Epithelial cell of esophagus (primary cell): ENCODE results near the gene SLC26A2.

Source experiments
- DNase-seq: peaks from one replicate; pipeline ENCODE4 v3.0.0; 2010; ENCODE audit warnings: low read depth
- H3K4me3 ChIP-seq: 2 replicates; pipeline ENCODE4 v1.5.1; 2011; ENCODE audit warnings: mild to moderate bottlenecking, low read length, control low read depth
- TF ChIP-seq, protein P1 (sequence below): IDR thresholded peaks from 2 replicates; pipeline ENCODE4 v1.5.1; 2011; ENCODE audit warnings: low read depth, mild to moderate bottlenecking, low read length, control low read depth, inconsistent platforms; ENCODE audit not compliant: insufficient read depth; ENCODE audit errors: missing control alignments

Gene SLC26A2

GRCh38 chr5:149931992-149932436, 28.5 kb upstream of the SLC26A2 start:
- TF ChIP-seq, protein P1, sequence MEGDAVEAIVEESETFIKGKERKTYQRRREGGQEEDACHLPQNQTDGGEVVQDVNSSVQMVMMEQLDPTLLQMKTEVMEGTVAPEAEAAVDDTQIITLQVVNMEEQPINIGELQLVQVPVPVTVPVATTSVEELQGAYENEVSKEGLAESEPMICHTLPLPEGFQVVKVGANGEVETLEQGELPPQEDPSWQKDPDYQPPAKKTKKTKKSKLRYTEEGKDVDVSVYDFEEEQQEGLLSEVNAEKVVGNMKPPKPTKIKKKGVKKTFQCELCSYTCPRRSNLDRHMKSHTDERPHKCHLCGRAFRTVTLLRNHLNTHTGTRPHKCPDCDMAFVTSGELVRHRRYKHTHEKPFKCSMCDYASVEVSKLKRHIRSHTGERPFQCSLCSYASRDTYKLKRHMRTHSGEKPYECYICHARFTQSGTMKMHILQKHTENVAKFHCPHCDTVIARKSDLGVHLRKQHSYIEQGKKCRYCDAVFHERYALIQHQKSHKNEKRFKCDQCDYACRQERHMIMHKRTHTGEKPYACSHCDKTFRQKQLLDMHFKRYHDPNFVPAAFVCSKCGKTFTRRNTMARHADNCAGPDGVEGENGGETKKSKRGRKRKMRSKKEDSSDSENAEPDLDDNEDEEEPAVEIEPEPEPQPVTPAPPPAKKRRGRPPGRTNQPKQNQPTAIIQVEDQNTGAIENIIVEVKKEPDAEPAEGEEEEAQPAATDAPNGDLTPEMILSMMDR = no peak
- no peak for DNase-seq
- no peak overlapping the region for H3K4me3 ChIP-seq

DNA sequence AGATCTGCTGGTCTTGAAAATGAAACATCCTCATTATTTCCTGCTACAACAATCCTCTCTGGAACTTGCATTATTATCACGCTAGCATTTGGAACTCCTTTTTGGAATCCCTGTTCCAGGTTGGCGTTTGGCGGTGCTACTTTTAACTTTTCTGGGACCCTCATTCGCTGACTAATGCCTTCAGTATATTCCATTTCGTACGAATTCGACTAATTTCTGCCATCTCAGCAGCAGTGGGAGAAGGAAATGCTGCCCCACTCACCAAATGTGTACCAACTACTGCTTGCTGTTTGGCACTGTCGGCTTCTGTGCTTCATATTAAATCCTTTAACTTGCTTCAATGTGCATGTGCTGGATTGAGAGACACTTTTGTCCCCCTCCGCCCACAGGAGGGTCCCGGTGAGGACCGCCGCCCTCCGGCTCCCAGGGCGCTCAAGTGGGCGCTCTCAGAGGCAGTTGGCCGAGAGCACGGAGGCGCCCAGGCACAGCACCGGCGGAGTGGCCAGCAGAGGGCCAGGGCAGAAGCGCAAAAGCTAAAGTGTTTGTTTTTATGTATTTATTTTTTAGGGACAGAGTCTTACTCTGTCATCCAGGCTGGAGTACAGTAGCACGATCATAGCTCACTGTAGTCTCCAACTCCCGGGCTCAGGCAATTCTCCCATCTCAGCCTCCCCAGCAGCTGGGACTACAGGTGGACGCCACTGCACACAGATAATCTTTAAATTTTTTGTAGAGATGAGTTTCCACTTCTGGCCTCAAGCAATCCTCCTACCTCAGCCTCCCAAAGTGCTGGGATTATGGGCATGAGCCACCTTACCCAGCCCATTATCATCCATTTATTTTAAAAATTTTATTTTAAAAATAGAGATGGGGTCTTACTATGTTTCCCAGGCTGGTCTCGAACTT, 27.9 kb upstream of the SLC26A2 start:
- TF ChIP-seq, protein P1 = no peak
- DNase-seq = no peak
- no peak overlapping the region for H3K4me3 ChIP-seq

GRCh38 chr5:149935431-149935901, 25.1 kb upstream of the SLC26A2 start:
- TF ChIP-seq, protein P1 = no peak
- no peak overlapping the region for H3K4me3 ChIP-seq
- peak; percentile 63 for DNase-seq

DNA sequence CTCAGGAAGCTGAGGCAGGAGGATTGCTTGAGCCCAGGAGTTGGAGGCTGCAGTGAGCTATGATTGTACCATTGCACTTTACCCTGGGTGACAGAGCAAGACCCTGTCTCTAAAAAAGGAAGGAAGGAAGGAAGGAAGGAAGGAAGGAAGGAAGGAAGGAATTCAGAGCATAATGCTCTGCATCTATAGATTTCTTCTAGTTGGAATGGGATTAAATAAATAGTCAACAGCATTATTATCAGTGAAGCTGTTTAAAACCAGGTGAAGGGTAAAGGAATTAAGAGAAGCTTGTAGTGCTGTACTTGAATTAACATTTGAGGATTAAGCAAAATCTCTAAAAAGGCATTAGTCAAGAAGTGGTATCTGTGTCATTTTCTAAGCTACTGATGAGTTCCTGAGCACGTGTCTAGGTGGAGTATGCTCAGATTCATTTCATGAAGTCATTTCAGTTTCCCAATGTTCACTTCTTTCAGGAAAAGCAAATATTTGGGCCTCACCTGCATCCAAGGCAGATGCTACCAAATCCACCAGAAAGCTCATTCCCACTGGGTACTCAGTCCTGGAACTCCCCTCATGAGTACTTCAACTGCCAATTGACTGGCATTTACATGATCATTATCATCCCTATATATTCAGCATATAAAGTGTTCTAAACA, 24.4 kb upstream of the SLC26A2 start:
- DNase-seq = no peak
- TF ChIP-seq, protein P1 = no peak
- H3K4me3 ChIP-seq = no peak overlapping the region

DNA sequence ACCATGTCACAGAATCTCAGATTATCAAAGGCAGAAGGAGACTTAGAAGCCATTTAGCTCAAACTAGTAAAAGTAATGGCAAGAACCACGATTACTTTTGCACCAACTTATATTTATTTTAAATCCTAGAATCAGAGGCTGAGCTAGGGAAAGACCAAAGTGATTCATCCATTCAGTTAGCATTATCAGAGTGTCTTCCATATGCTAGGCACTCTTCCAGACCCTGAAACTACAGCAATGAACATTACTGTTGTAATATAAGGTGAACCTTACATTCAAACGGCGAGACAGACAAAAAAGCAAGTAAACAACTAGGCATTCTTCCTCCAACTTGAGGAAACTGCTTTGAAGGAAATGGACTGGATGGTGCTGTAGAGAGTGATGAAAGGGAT, 23.9 kb upstream of the SLC26A2 start:
- H3K4me3 ChIP-seq = no peak overlapping the region
- TF ChIP-seq, protein P1 = no peak
- no peak for DNase-seq

- H3K4me3 ChIP-seq = no peak overlapping the region
- TF ChIP-seq, protein P1 = no peak
- DNase-seq = peak; percentile 82
Observed at GRCh38 chr5:149937610-149938009, 22.9 kb upstream of the SLC26A2 start.
